GM21717 (cell line): Measurements from ENCODE around the gene SLC25A48.
A peak's percentile ranks its signal among the peaks of the same experiment; 100 is the strongest.
"Not testable (repeated sequence)": the region's sequence is repeated elsewhere in the genome, so short reads cannot be mapped to it uniquely, and the experiment has no call there.

Experiments
- ATAC-seq: cut with Tn5 transposase; IDR thresholded peaks from one replicate; pipeline ENCODE4 v1.9.1; 2021; ENCODE audit warnings: mild to moderate bottlenecking, moderate library complexity; ENCODE audit not compliant: unreplicated experiment

The SLC25A48 gene

GRCh38 chr5:135829179-135829578, 5.3 kb upstream of the SLC25A48 start:
- no peak for ATAC-seq

DNA sequence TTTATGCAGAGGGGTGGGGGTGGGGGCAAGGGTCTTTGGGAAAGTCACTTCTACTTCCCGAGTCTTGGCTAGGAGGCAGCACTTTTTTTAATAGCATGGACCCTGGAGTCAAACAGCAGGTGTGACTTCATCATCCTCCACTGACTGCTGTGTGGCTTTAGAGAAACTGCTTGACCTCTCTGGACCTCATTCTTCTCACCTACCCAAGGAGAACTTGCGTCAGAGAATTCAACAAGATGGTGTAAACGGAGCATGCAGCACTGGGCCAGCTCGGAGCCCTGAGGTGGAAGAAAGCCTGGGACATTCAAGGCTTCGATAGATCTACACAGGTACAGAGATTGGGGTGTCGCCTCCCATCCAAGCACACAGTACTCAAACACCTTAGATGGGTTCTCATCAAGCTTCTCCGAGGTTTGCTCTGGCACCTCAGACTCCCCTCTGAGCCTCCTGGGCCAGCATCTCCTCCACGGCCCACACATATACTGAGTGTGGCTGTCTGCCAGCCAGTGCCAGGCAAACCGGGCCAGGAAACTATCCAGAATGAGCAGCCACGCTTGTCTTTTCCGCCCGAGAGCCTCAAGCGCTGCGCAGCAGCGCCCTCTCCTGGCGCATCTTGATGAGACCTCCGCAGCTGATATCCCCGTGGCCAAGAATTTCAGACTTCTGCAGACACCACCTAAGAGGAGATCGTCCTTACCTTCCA, 4.6 kb upstream of the SLC25A48 start:
- no peak for ATAC-seq

DNA sequence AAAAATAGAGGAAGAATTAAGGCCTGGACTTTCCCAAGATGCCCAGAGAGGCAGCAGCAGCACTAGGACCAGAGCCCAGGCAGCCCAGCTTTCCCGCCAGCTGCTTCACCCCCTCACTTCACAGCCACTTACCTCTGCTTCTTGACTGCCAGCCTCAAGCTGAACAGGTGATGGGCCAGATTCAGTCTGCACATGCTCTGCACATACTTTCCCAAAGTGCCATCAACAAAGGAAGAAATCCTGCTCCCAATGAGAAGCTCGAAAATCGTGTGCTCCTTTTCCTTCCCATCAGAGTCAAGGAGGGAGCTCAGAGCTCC, 4.1 kb upstream of the SLC25A48 start:
- ATAC-seq: no peak

- ATAC-seq: no peak
Observed at GRCh38 chr5:135830876-135831275, 3.6 kb upstream of the SLC25A48 start.

- ATAC-seq: no peak
Observed at GRCh38 chr5:135831439-135831838, 3.0 kb upstream of the SLC25A48 start.

DNA sequence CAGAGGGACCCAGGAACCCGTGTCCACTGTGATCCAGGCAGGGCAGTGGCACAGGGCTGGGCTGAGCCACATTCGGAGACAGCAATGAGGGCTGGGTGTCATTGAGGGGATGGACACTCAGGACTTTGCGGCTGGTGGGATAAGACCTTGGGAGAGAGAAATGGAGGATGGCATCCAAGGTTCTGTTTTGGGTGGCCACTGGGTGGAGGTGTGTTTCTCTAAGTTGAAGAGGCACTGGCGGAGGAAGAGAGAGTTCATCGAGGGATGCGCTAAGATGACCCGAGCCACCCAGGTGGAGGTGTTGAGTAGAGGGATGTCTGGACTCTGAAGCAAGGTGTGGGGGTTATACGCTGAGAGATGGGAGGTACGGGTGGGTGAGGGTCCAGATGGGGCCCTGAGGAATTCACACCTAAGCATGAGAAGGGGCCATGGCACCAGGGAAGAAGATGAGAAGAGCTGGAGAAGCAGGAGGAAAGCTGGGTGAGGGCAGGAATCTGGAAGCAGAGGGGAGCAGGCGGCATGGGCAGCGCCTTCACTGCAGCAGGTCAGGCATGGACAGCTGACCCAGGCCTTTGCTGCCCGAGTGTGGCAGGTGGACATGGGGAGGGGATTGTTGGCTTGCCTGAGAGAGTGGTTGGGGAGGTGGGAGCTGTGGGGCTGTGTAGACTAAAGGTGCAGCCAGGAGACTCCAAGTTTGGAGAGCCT, 2.5 kb upstream of the SLC25A48 start:
- ATAC-seq: no peak

DNA sequence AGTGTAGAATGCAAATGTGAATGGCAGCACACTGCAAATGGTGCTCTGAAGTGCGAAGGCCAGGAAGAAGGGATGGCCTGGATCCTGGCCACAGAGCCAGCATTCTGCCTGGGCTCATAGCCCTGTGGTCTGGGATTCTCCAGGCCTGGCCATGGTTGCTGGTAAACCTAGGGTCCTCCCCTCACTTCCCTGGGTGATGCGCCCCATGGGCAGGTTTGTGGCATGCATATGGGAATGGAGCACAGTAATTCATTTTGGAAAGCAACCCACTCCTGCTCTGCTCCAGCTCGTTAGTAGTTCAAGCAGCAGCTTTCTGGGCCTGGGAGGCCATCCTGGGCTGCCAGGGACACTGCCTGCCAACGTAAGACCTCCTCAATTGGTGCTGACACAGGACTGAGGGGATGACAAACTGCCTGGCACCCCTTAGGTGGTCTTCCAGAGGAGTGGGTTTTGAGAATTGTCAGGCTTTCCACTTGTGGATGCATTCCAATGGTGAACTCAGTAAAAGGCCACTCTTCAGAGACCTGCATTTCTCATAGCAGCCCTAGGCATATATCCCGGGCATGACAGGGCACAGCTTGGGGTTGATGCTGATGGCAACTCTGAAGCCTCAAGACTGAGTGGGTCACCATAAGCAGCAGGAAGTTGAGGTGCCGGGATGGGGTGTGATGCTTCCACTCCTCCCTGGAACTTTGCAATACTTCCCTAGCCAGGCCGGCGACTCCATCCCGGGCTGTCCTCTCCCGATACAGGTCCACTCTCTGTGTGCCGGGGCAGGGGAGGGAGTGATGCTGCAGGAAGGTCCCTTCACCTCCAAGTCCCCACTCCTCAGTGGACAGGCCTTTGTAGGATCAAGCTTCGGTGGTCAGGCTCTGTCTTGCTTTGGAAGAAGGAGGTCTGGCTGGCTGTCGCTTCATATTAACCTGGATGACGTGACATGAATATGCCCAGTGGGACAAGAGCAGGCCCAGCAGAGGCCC, 1.2 kb upstream of the SLC25A48 start:
- no peak for ATAC-seq

- ATAC-seq: peak; percentile 62
Observed at GRCh38 chr5:135833961-135834638, 363 bp upstream of the SLC25A48 start.

GRCh38 chr5:135835766-135836165, 1.3 kb downstream of the SLC25A48 start:
- ATAC-seq: no peak

DNA sequence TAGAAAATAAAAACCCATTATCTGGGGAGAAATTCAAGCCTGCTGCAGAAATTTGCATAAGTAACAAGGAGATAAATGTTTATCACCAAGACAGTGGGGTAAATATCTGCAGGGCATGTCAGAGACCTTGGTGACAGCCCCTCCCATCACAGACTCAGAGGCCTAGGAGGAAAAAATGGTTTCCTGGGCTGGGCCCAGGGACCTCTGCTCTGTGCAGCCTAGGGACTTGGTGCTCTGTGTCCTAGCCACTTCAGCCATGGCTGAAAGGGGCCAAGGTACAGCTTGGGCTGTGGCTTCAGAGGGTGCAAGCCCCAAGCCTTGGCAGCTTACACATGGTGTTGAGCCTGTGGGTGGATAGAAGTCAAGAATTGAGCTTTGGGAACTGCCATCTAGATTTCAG, 3.9 kb downstream of the SLC25A48 start:
- not testable (repeated sequence) for ATAC-seq

DNA sequence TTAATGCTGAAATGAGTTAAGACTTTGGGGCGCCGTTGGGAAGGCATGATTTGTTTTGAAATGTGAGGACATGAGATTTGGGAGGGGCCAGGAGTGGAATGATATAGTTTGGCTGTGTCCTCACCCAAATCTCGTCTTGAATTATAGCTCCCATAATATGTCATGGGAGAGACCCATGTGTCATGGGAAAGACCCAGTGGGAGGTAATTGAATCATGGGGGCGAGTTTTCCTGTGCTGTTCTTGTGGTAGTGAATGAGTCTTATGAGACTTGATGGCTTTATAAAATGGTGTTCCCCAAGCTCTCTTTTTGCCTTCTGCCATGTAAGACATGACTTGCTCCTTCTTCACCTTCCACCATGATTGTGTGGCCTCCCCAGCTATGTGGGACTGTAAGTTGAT, 5.1 kb downstream of the SLC25A48 start:
- no peak for ATAC-seq

- no peak for ATAC-seq
Observed at GRCh38 chr5:135840959-135841358, 6.5 kb downstream of the SLC25A48 start.

DNA sequence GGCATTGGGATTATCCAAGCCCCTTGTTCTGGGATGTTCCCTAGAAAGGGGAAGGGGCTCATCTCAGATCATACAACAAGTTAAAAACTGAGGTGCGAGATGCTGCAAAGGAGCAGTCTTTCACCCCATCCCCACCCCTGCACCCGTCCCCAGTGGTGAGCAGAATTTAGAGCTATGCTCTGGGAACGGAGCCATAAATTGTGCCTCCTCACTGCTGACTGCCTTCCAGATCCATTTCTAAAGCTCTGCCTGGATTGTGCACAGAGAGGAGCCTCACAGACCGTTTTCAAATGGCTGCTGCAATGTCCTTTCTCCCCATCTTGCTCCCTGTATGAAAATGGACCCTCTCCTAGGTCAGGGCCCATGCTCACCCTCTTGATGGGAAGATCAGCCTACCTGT, 8.3 kb downstream of the SLC25A48 start:
- ATAC-seq: no peak

- ATAC-seq: no peak
Observed at GRCh38 chr5:135843571-135844337, 9.3 kb downstream of the SLC25A48 start.

DNA sequence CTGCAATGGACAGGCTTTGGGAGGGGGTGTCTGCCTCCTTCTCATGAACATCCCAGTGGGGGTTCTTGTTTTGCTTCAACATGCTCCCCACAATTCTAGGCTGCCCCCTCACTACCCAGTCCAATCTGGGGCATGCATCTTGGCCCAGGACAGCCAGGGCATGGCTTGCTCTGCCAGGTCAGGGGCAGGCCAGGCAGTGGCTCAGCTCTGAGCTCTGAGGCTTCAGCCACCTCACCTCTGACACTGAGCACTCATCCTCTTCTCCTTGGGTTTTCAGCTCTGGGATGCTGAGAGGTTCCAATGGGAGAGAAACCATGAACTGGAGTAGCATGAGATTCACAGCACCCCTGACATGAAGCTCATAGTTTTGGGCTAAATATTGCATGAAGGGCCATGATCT, 11.8 kb downstream of the SLC25A48 start:
- no peak for ATAC-seq

DNA sequence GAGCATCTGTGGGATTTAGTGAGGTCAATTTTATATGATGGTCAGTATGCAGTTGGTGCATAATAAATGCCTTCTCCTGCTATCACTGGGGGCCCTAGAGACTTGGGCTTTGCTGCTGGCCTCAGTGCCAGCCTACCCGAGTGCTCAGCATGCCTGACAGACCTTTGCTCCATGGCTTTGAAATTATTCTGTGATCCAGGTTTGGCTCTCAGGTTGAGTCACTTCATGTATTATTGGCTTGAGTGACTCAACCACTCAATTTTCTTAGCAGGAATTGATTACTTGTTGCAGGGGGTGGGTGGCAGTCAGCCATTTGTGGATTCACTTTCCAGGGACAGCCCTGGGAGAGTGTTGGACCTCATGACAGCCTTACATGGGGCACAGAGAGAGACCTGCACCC, 13.5 kb downstream of the SLC25A48 start:
- ATAC-seq: no peak

GRCh38 chr5:135850231-135850630, 15.8 kb downstream of the SLC25A48 start:
- no peak for ATAC-seq

- no peak for ATAC-seq
Observed at GRCh38 chr5:135850671-135851070, 16.2 kb downstream of the SLC25A48 start.

DNA sequence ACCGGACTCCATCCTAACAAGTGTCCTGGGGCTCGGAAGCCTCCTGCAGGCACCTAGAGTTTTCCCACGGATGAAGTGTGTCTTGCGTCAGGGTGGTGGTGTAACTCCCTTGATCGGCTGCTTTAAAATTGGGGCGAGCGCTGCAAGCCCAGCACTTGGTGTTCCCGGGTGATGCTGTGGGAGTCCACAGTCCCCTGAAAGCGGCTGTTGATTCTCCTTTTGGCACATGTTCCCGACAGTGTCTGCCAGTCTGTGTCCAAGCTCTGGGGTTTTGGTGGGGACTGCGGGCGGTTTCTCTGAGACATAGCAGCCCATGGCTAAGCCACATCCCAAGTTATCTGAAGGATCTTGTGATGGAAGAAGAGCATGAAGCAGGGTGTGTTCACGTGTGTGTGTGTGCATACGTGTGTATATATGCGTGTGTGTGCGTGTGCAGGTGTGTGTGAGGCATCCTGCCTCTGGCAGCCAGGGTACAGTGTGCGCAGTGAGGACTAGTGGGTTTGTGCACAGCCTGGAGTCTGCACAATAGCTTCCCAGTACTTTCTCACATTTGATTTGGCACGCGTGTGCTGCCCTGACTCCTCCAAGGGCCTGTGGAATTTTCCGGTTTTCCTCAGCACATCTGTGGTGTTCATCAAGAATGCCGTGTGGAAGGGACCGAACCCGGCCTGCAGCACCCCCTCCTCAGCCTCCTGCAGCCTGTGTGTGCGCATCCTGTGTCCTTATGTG, 16.9 kb downstream of the SLC25A48 start:
- ATAC-seq: no peak
